HFFc6 (cell line): ENCODE data around the gene IL1RL2. TPM values are rescaled to one million over a fixed set of nuclear protein-coding genes. Genes with fewer than 3 reads are reported as not detected.

Experiments used
- DNase-seq: peaks from one replicate; pipeline ENCODE4 v3.0.0-alpha.2; 2018
- H3K27ac Mint-ChIP-seq: 2 replicates; pipeline ENCODE4 v1.8.0; 2020; ENCODE audit warnings: mild to moderate bottlenecking, mixed read lengths
- H3K27me3 Mint-ChIP-seq: 2 replicates; pipeline ENCODE4 v1.8.0; 2021; ENCODE audit warnings: mild to moderate bottlenecking, moderate library complexity, mixed read lengths; ENCODE audit not compliant: insufficient read depth
- H3K36me3 Mint-ChIP-seq: 2 replicates; pipeline ENCODE4 v1.8.0; 2021; ENCODE audit warnings: low read depth, mixed read lengths
- H3K4me1 Mint-ChIP-seq: 2 replicates; pipeline ENCODE4 v1.8.0; 2020; ENCODE audit warnings: low read depth, mixed read lengths
- H3K4me3 Mint-ChIP-seq: 2 replicates; pipeline ENCODE4 v1.8.0; 2020; ENCODE audit warnings: mild to moderate bottlenecking, moderate library complexity, mixed read lengths
- H3K9me3 Mint-ChIP-seq: 2 replicates; pipeline ENCODE4 v1.8.0; 2020; ENCODE audit warnings: mild to moderate bottlenecking, mixed read lengths
- CTCF ChIP-seq: fragments of 200-600 bp; sonication (generic); IDR thresholded peaks from 2 replicates; pipeline ENCODE4 v1.5.0; 2021; ENCODE audit warnings: antibody characterized with exemption, mild to moderate bottlenecking
- total RNA-seq, 6 experiments: library from RNA; stranded (reverse); fragmentation: NEBNext Ultra II Directional; extraction: Animal tissue kit (Norgen Biotek cat#: 25700); gene quantifications; 2 replicates in 1 of 6; 3 replicates in 5 of 6; pipeline ENCODE4 v1.2.3, GENCODE V29; 2021

IL1RL2 gene
- total RNA-seq, 6 experiments from 2014 or later: not detected

GRCh38 chr2:102141011-102141943 is 45.5 kb upstream of the IL1RL2 start:
- DNase-seq: peak; percentile 87

GRCh38 chr2:102141970-102142828 is 44.6 kb upstream of the IL1RL2 start, which contains the start of gene IL1R1:
IL1R1 (plus strand) TSS chr2:102142746; CDS start chr2:102157725, 14,979 bp downstream.
- peak; percentile 15; the same call in 1 of the 2 replicates for TF ChIP-seq CTCF
- Mint-ChIP-seq H3K4me1 (peaks cover 47% of the 10 kb centered on the region), H3K36me3 (peaks cover 41% of the 10 kb centered on the region), H3K9me3 (peaks cover 39% of the 10 kb centered on the region), H3K27me3 (peaks cover 2% of the 10 kb centered on the region), H3K27ac (peak within 1 kb of the TSS; percentile 84), H3K4me3 (peak within 1 kb of the TSS; percentile 89)
- DNase-seq: peak; percentile 55

More at GRCh38 chr2:102141011-102141943, 45.5 kb upstream of the IL1RL2 start:
- TF ChIP-seq CTCF: no peak
- Mint-ChIP-seq H3K27ac (peak overlapping the region; percentile 84), H3K27me3 (peaks cover 2% of the 10 kb centered on the region), H3K36me3 (peaks cover 32% of the 10 kb centered on the region), H3K4me1 (peaks cover 55% of the 10 kb centered on the region), H3K4me3 (peak overlapping the region; percentile 89), H3K9me3 (peaks cover 30% of the 10 kb centered on the region)

- peak; percentile 3 for DNase-seq
- peaks cover 47% of the 10 kb centered on the region for H3K9me3 Mint-ChIP-seq
- H3K27ac Mint-ChIP-seq: peak overlapping the region; percentile 83
- H3K27me3 Mint-ChIP-seq: peaks cover 2% of the 10 kb centered on the region
- peaks cover 43% of the 10 kb centered on the region for H3K4me1 Mint-ChIP-seq
- peak overlapping the region; percentile 86 for H3K4me3 Mint-ChIP-seq
- peaks cover 48% of the 10 kb centered on the region for H3K36me3 Mint-ChIP-seq
- TF ChIP-seq CTCF: no peak
These were observed 43.9 kb upstream of the IL1RL2 start for GRCh38 chr2:102142829-102143449.

GRCh38 chr2:102143450-102143985 is 43.3 kb upstream of the IL1RL2 start:
- peak overlapping the region; percentile 83 for H3K27ac Mint-ChIP-seq
- H3K9me3 Mint-ChIP-seq: peaks cover 52% of the 10 kb centered on the region
- peaks cover 2% of the 10 kb centered on the region for H3K27me3 Mint-ChIP-seq

More at GRCh38 chr2:102143450-102143985, 43.3 kb upstream of the IL1RL2 start:
- Mint-ChIP-seq H3K36me3 (peaks cover 54% of the 10 kb centered on the region), H3K4me3 (peak overlapping the region; percentile 86), H3K4me1 (peaks cover 38% of the 10 kb centered on the region)
- DNase-seq: no peak
- TF ChIP-seq CTCF: no peak
